GM12891 (cell line): ENCODE results near the gene XPO5.
A peak's percentile ranks its signal among the peaks of the same experiment; 100 is the strongest.

Experiments
- PAX5 ChIP-seq: IDR thresholded peaks from 2 replicates; pipeline ENCODE4 v1.6.1; 2011; ENCODE audit warnings: low read length, moderate library complexity, mild to moderate bottlenecking; ENCODE audit not compliant: insufficient read depth, severe bottlenecking
- POLR2A ChIP-seq: IDR thresholded peaks from 2 replicates; pipeline ENCODE4 v1.6.1; 2011; ENCODE audit warnings: low read depth, low read length, control low read depth
- POLR2AphosphoS5 ChIP-seq: IDR thresholded peaks from 2 replicates; pipeline ENCODE4 v1.6.1; 2011; ENCODE audit warnings: low read depth, low read length, control low read depth
- POU2F2 ChIP-seq: IDR thresholded peaks from 2 replicates; pipeline ENCODE4 v1.6.1; 2011; ENCODE audit warnings: low read depth, mild to moderate bottlenecking, control low read depth, low read length, moderate library complexity

DNA sequence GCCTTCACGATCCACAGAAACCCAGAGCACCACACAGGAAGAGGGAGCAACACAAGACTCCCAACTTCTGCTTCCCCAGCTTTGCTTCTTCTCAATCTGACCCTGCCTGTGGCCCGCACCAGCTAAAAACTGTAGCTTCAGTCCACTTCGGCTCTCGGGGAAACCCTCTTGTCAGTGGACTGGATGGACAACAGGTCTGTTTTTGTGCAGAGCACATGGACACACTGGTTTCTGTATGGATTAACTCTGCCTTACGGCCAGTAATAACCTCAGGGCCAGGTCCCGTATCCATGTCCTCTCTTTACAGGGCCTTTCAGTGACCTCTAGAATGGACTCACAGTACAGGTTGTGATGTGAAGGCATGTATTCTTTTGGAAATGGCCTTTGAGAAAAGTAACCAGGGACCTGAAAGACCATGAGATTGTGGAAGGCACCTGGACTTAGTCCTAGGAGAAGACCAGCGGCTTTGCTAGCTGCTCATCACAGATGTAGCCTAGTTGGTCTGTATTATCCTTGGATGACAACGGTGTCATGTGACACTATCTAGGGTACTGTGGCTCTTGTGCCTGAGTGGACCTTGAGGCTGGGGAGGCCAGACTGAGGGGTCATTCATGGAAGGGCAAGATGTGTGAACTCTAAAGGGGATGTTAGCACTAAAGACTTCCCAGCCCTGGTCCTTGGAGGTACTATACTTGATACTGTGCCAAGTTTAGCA lies 53.1 kb downstream of the XPO5 start:
- TF ChIP-seq POLR2A, result no peak
- TF ChIP-seq POU2F2, result peak; percentile 43; the same call in 1 of the 2 replicates
- peak; percentile 43 for TF ChIP-seq POLR2AphosphoS5
- TF ChIP-seq PAX5, result no peak
